HEK293T (cell line): ENCODE data around the gene GADD45B.

Experiments used
- ARNT ChIP-seq: fragments of 450-650 bp; IDR thresholded peaks from 2 replicates; pipeline ENCODE4 v1.6.1; 2017; ENCODE audit warnings: mild to moderate bottlenecking
- ELF4 ChIP-seq: fragments of 450-650 bp; IDR thresholded peaks from 2 replicates; pipeline ENCODE4 v1.6.1; 2017; ENCODE audit warnings: antibody characterized with exemption
- FOXA1 ChIP-seq: fragments of 450-650 bp; IDR thresholded peaks from 2 replicates; pipeline ENCODE4 v1.6.1; 2016; ENCODE audit warnings: mild to moderate bottlenecking
- FOXK2 ChIP-seq: fragments of 450-650 bp; IDR thresholded peaks from 2 replicates; pipeline ENCODE4 v1.6.1; 2016; ENCODE audit warnings: mild to moderate bottlenecking
- FOXM1 ChIP-seq: fragments of 450-650 bp; IDR thresholded peaks from 2 replicates; pipeline ENCODE4 v1.6.1; 2017; ENCODE audit warnings: mild to moderate bottlenecking, borderline replicate concordance
- HDGF ChIP-seq: fragments of 450-650 bp; IDR thresholded peaks from 2 replicates; pipeline ENCODE4 v1.6.1; 2017; ENCODE audit warnings: antibody characterized with exemption, borderline replicate concordance
- L3MBTL2 ChIP-seq: fragments of 450-650 bp; conservative IDR thresholded peaks from 2 replicates; pipeline ENCODE4 v1.6.1; 2016; ENCODE audit warnings: mild to moderate bottlenecking
- NFRKB ChIP-seq: fragments of 450-650 bp; IDR thresholded peaks from 2 replicates; pipeline ENCODE4 v1.6.1; 2016; ENCODE audit warnings: mild to moderate bottlenecking, moderate library complexity
- SP1 ChIP-seq: fragments of 450-650 bp; IDR thresholded peaks from 2 replicates; pipeline ENCODE4 v1.6.1; 2017
- SUZ12 ChIP-seq: fragments of 450-650 bp; IDR thresholded peaks from 2 replicates; pipeline ENCODE4 v1.6.1; 2016; ENCODE audit warnings: mild to moderate bottlenecking
- TARDBP ChIP-seq: fragments of 450-650 bp; IDR thresholded peaks from 2 replicates; pipeline ENCODE4 v1.6.1; 2016
- ZNF384 ChIP-seq: fragments of 450-650 bp; IDR thresholded peaks from 2 replicates; pipeline ENCODE4 v1.6.1; 2016

- TF ChIP-seq NFRKB, result no peak
- no peak for TF ChIP-seq SP1
- no peak for TF ChIP-seq L3MBTL2
- peak; percentile 92; the same call in 1 of the 2 replicates for TF ChIP-seq FOXM1
- peak; percentile 59; the same call in 1 of the 2 replicates for TF ChIP-seq ZNF384
- TF ChIP-seq FOXA1, result no peak
- no peak for TF ChIP-seq ELF4
- TF ChIP-seq ARNT, result no peak; the same call in 1 of the 2 replicates
- TF ChIP-seq SUZ12, result no peak
- TF ChIP-seq HDGF, result no peak
- TF ChIP-seq FOXK2, result no peak
- 0 out of 2 replicates have a peak, but pooled peaks have one; percentile 36 for TF ChIP-seq TARDBP
These were observed 13.1 kb upstream of the GADD45B start for GRCh38 chr19:2462635-2463421.
